HG03460 (cell line): Measurements from ENCODE around the gene IL1RAPL1.
"Not testable (repeated sequence)": the region's sequence is repeated elsewhere in the genome, so short reads cannot be mapped to it uniquely, and the experiment has no call there.

Source experiments
- ATAC-seq: cut with Tn5 transposase; IDR thresholded peaks from one replicate; pipeline ENCODE4 v1.9.1; 2021; ENCODE audit not compliant: unreplicated experiment

IL1RAPL1 gene

GRCh38 chrX:29082558-29082957 is 495.3 kb downstream of the IL1RAPL1 start:
- no peak for ATAC-seq

- no peak for ATAC-seq
Measured at GRCh38 chrX:29083823-29084222, 496.6 kb downstream of the IL1RAPL1 start.

GRCh38 chrX:29090811-29091210 is 503.6 kb downstream of the IL1RAPL1 start:
- no peak for ATAC-seq

- no peak for ATAC-seq
Measured at GRCh38 chrX:29107231-29107630, 520.0 kb downstream of the IL1RAPL1 start.

GRCh38 chrX:29110041-29110440 is 522.8 kb downstream of the IL1RAPL1 start:
- ATAC-seq, result no peak

GRCh38 chrX:29113221-29113620 is 526.0 kb downstream of the IL1RAPL1 start:
- no peak for ATAC-seq

GRCh38 chrX:29122817-29123216 is 535.6 kb downstream of the IL1RAPL1 start:
- not testable (repeated sequence) for ATAC-seq

- no peak for ATAC-seq
Measured at GRCh38 chrX:29130905-29131304, 543.7 kb downstream of the IL1RAPL1 start.

- ATAC-seq, result no peak
Measured at GRCh38 chrX:29136904-29137303, 549.7 kb downstream of the IL1RAPL1 start.

GRCh38 chrX:29138003-29138402 is 550.8 kb downstream of the IL1RAPL1 start:
- no peak for ATAC-seq

- no peak for ATAC-seq
Measured at GRCh38 chrX:29143356-29143755, 556.1 kb downstream of the IL1RAPL1 start.

GRCh38 chrX:29143756-29144155 is 556.5 kb downstream of the IL1RAPL1 start:
- no peak for ATAC-seq

GRCh38 chrX:29145316-29145715 is 558.1 kb downstream of the IL1RAPL1 start:
- ATAC-seq, result no peak

GRCh38 chrX:29148511-29148910 is 561.3 kb downstream of the IL1RAPL1 start:
- no peak for ATAC-seq

- no peak for ATAC-seq
Measured at GRCh38 chrX:29155286-29155685, 568.0 kb downstream of the IL1RAPL1 start.

- ATAC-seq, result no peak
Measured at GRCh38 chrX:29172880-29173279, 585.6 kb downstream of the IL1RAPL1 start.

GRCh38 chrX:29187264-29187663 is 600.0 kb downstream of the IL1RAPL1 start:
- ATAC-seq, result no peak

- ATAC-seq, result no peak
Measured at GRCh38 chrX:29196501-29196900, 609.3 kb downstream of the IL1RAPL1 start.

GRCh38 chrX:29215251-29215650 is 628.0 kb downstream of the IL1RAPL1 start:
- no peak for ATAC-seq

- ATAC-seq, result no peak
Measured at GRCh38 chrX:29225670-29226069, 638.4 kb downstream of the IL1RAPL1 start.

GRCh38 chrX:29229802-29230201 is 642.6 kb downstream of the IL1RAPL1 start:
- no peak for ATAC-seq

- no peak for ATAC-seq
Measured at GRCh38 chrX:29231800-29232199, 644.6 kb downstream of the IL1RAPL1 start.

GRCh38 chrX:29233592-29234183 is 646.4 kb downstream of the IL1RAPL1 start:
- no peak for ATAC-seq
